HG03442 (cell line): ENCODE measurements around the gene CD46.

ENCODE experiments used
- ATAC-seq: cut with Tn5 transposase; IDR thresholded peaks from one replicate; pipeline ENCODE4 v1.9.1; 2021; ENCODE audit warnings: mild to moderate bottlenecking, moderate library complexity; ENCODE audit not compliant: unreplicated experiment

CD46 gene

GRCh38 chr1:207793327-207793726 lies 41.5 kb downstream of the CD46 start:
- no peak for ATAC-seq

GRCh38 chr1:207794861-207795260 lies 43.0 kb downstream of the CD46 start:
- ATAC-seq: no peak

DNA sequence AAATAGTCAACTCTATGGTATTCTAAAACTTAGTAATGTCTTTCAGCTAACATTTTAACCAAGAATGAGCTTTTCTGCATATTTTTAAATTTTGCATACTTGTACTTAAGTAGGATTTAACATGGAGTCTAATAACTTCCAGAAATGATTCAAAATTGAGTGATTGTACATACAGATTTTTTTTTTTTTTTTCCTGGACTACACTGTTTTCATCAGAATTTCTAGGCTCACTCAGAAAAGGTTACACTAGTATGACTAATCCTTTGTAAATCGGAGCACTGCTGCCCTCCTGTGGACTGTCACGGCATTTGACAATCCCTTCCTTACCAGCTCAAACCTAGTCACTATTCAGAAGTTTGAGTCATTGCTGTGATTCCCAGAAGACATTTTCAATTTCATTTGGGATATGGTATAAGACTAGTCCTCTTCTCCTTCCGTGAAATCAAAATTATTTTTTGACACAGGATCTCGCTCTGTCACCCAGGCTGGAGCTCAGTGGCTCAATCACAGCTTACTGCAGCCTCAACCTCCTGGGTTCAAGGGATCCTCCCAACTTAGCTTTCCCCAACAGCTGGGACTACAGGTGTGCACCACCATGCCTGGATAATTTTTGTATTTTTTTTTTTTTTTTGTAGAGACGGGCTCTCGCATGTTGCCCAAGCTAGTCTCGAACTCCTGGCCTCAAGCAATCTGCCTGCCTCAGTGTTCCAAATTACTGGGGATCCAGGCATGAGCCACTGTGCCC lies 45.5 kb downstream of the CD46 start:
- peak; percentile 74 for ATAC-seq

- no peak for ATAC-seq
Observed at GRCh38 chr1:207798847-207799246, 47.0 kb downstream of the CD46 start.

DNA sequence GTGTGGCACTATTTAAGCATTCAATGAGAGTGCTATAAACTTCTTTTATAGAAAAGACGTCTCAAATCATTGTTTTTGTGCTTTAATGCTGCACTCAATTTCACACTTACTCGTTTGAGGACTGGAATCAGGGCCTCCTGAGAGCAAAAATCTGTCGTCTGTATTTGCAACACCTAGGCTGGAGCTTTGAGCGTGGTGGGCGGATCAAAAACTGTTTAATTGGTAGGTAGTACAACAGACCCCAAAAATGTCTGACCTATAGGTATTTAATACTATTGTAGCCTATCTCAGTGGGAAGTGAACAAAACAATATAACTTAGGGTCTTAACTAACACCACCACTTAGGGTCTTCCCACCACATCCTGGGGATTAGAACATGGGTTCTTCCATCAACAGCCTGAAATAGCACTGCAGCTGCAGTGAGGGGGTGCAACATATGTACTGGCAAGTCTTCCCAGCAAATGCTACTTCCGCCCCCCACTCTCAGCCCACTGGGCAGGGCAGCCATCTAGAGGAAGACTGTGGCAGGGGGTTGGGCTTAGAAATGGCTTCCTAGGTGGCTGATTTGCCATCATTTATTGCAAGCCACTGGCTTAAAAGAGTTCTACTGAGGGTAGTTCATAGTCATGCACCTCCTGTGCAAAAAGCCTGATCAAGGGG lies 48.3 kb downstream of the CD46 start:
- no peak for ATAC-seq

DNA sequence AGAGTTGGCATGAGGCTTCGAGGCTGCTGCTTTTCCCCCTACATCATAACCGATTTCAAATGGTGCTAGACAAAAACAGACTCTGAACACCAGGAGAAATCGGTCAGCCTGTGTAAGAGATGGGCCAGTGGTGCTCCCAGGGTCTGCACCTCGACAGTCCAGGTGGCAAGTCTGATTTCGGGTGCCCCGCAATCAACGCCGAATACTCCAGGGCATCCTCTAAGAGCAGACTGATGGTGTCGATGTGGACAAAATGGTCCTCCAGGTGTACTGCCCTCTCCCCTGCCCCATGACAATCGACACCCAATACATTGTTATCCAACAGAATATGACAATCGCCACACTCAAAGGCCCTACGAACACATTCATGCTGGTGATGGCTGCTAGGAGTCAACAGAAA lies 50.0 kb downstream of the CD46 start:
- ATAC-seq: no peak

DNA sequence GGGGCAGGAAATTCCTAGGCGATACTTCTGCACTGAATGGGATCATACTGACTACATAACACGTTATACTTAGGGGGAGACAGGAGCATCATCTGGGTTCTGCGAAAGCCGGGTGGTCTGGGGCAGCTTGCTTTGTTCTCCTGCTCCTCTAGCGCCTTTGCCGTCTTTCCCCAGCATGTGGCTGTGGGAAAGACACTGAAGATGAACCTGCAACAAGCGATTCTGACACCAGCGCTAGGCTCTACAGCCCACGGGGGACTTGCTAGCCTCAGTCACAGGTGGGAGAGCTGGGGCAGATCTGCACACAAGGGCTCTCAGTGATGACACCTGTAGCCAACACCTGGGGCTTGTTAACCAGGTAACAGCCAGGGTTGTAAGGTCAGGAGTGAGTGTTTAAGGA lies 51.8 kb downstream of the CD46 start:
- no peak for ATAC-seq

- ATAC-seq: no peak
Observed at GRCh38 chr1:207804721-207805468, 53.0 kb downstream of the CD46 start.

- no peak for ATAC-seq
Observed at GRCh38 chr1:207805841-207806421, 54.1 kb downstream of the CD46 start.

GRCh38 chr1:207806531-207807325 lies 54.9 kb downstream of the CD46 start:
- no peak for ATAC-seq

GRCh38 chr1:207807326-207807689 lies 55.5 kb downstream of the CD46 start:
- no peak for ATAC-seq

DNA sequence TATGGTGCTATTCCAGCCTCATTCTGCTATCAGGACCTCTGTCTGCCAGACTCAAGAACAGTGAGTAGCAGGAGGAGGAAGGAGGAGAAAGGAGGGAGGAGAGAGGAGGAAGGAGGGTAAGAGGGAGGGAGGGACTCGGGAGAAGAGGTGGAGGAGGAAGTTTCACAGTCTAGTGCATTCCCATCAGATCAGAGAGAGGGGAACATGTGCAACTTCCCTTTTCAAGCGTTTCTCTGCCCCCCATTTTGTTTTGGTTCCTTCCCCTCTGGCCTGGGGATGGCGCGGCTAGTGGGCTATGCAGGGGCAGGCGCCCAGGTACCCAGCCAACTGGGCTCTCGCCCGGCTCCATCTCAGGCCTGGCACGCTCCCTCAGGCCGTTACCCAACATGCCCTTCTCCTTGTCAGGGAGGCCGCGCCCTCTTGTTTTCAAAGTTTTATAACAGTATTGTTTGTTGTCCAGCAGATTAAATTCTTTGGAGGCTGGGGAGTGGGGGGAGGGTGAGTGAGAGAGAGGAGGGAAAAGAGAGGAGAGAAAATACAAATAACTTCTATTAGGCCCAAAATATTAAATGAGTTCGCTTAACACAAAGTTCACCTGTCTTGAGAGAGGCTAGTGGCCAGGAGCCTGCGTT lies 56.0 kb downstream of the CD46 start:
- ATAC-seq: no peak

DNA sequence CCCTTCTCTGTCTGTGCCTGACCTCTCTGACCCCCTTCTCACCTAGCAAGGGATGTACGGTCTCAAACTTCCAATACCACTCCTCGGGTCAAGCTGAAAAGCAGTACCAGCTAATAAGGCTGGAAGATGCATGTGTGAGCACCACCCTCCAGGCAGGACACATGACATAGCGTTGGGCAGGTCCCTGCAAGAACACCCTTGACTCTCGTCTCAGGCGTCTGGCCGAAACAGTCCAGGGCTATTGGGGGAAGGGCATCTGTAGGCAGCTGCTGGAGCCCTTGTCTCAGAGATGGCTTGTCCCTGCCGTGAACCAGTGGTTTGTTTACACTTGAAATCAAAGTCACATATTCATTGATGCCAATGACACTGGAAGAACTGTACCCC lies 56.5 kb downstream of the CD46 start:
- ATAC-seq: no peak

DNA sequence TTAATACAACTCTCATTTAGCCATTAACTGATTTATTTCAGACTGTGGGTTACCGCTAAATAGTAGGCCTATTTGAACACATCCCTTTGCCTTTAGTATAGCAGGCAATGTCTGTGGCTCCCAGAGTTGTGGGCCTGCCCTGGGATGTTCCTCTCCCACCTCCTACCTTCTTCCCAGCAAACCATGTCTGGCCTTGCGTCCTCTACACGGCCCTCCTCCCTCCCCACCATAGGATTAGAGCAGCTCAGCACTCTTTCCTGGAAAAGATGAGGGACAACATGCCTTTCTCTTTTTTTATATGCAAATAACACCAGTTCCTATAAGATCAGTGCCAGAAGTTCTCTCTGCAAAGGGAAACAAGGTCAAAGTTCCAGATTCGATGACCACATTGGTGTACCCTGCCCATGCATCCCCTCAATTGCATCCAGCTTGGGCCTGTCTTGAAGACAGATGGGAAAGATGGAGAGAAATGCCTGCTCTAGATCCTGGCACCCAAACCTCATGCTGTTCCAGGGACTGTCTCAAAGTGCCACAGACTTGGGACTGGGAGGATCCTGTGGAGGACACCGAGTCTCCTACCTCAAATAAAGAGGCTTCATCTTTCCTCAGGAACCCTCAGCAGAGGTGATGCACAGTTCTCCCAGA lies 57.2 kb downstream of the CD46 start:
- no peak for ATAC-seq

DNA sequence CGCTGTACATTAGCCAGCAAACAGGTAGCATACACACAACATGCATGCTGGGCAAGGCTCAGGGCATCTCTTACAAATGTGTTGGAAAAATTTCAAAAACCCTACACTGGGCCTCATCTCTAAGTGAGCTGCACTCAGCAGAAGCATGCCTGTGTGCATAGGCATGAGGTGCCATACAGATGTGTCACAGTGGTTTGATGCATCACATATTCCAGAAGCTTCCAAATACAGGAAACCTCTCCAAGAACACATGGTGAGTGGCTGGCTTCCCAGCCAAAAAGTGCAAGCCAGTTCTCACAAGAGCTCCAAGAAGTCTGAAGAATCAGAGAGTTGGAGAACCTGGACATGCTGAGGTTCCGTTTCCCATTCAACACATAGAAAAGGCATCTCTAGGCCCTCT lies 58.3 kb downstream of the CD46 start:
- ATAC-seq: no peak

GRCh38 chr1:207810606-207811295 lies 58.9 kb downstream of the CD46 start:
- ATAC-seq: no peak

DNA sequence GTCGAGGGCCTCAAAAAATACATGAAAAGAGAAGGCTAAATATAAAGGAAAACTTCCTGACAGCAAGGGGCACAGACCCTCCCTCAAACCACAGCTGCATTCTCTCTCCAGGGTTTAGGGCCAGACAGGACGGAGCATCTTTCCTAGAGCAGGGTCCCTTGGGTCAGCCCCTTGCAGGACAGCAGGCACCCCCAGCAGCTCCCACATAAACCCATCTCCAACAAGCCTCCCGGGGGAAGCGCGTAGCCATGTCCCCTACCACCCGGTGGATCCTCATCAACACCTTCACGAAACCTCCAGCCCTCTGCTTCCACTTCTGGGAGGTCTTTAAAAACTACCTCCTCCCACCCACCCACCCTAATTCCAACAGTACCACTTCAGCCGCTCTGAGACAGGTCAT lies 59.5 kb downstream of the CD46 start:
- no peak for ATAC-seq

- ATAC-seq: no peak
Observed at GRCh38 chr1:207811920-207812720, 60.3 kb downstream of the CD46 start.
